Tibial artery (tissue), 4 donors: Measurements from ENCODE around the gene CATSPER1.

Experiments
- DNase-seq, 2 donors: peaks; one replicate each; pipeline ENCODE4 v3.0.0-alpha.2; 2019
- H3K27ac ChIP-seq, 2 donors: fragments of 200-600 bp; sonication (generic) in 1 of 2; 1 replicate in 1 of 2; 2 replicates in 1 of 2; pipeline ENCODE4 v1.5.1; 2018 to 2019; ENCODE audit warnings: mild to moderate bottlenecking in 1 of 2
- H3K27me3 ChIP-seq, 2 donors: fragments of 200-600 bp; sonication (generic) in 1 of 2; one replicate each; pipeline versions ENCODE4 v1.5.1 to v1.6.0; 2016 to 2019
- H3K36me3 ChIP-seq, 3 donors: fragments of 200-600 bp; sonication (generic) in 2 of 3; one replicate each; pipeline ENCODE4 v1.5.1; 2016 to 2019; ENCODE audit warnings: mild to moderate bottlenecking in 2 of 3
- H3K4me1 ChIP-seq, 4 donors: fragments of 200-600 bp; sonication (generic) in 2 of 4; 1 replicate in 3 of 4; 2 replicates in 1 of 4; pipeline ENCODE4 v1.5.1; 2016 to 2019
- H3K4me3 ChIP-seq, 2 donors: fragments of 200-600 bp; sonication (generic) in 1 of 2; 1 replicate in 1 of 2; 2 replicates in 1 of 2; pipeline ENCODE4 v1.5.1; 2018 to 2019; ENCODE audit warnings: mild to moderate bottlenecking in 2 of 2
- H3K9me3 ChIP-seq, 3 donors: fragments of 200-600 bp; sonication (generic) in 1 of 3; one replicate each; pipeline ENCODE4 v1.5.1; 2016 to 2019
- CTCF ChIP-seq, 2 experiments: fragments of 200-600 bp in 1 of 2; fragments of 450-650 bp in 1 of 2; IDR thresholded peaks; one replicate each; pipeline ENCODE4 v1.5.1; 2017 to 2019; ENCODE audit warnings: antibody characterized with exemption in 2 of 2, mild to moderate bottlenecking in 1 of 2, moderate library complexity in 1 of 2
- intact Hi-C: fragments of 100-400 bp; cut with DNase I; formaldehyde crosslinking; loops from one replicate; pipeline ENCODE4 v1.15.0; 2023; ENCODE audit warnings: low total_unique reads

The CATSPER1 gene

GRCh38 chr11:66004186-66004585 is 22.1 kb downstream of the CATSPER1 start:
- H3K4me1 ChIP-seq = peaks cover 0 to 33% (median 21%) of the 10 kb centered on the region in 4 donors
- H3K4me3 ChIP-seq = no peak overlapping the region
- H3K27me3 ChIP-seq = no peaks in the 10 kb centered on the region
- H3K27ac ChIP-seq = peak overlapping the region; percentile 1 to 8
- intact Hi-C loops = loop anchor here (5.0 kb wide), 1 partner anchor 42 kb away; the partner anchor contains the start of gene SART1
- H3K36me3 ChIP-seq = peaks cover 18 to 44% (median 26%) of the 10 kb centered on the region in 3 donors
- no peaks in the 10 kb centered on the region for H3K9me3 ChIP-seq
- no peak for TF ChIP-seq CTCF (IDR thresholded peaks at IDR 0.05)
- no peak for DNase-seq

- no peaks in the 10 kb centered on the region for H3K27me3 ChIP-seq
- H3K9me3 ChIP-seq = no peaks in the 10 kb centered on the region
- H3K36me3 ChIP-seq = peaks cover 26 to 53% (median 35%) of the 10 kb centered on the region in 3 donors
- DNase-seq = no peak
- peaks cover 0 to 33% (median 21%) of the 10 kb centered on the region in 4 donors for H3K4me1 ChIP-seq
- peak overlapping the region; percentile 83 to 84 for H3K4me3 ChIP-seq
- intact Hi-C loops = loop anchor here (5.0 kb wide), 1 partner anchor 41 kb away; the partner anchor contains the start of gene SART1
- peak overlapping the region; percentile 87 to 93 for H3K27ac ChIP-seq
- TF ChIP-seq CTCF (IDR thresholded peaks at IDR 0.05) = no peak
Observed at GRCh38 chr11:66003291-66003690, 23.0 kb downstream of the CATSPER1 start.

GRCh38 chr11:66002648-66003225 is 23.5 kb downstream of the CATSPER1 start:
- Histone ChIP-seq H3K27ac (peak overlapping the region; percentile 87 to 93), H3K4me1 (peaks cover 0 to 33% (median 21%) of the 10 kb centered on the region in 4 donors), H3K36me3 (peaks cover 32 to 59% (median 41%) of the 10 kb centered on the region in 3 donors), H3K4me3 (peak overlapping the region; percentile 83 to 84), H3K9me3 (no peaks in the 10 kb centered on the region), H3K27me3 (no peaks in the 10 kb centered on the region)
- intact Hi-C loops = loop anchor here (5.0 kb wide), 1 partner anchor 40 kb away; the partner anchor contains the start of gene SART1
- TF ChIP-seq CTCF (IDR thresholded peaks at IDR 0.05) = no peak
- peak; percentile 48 to 80 for DNase-seq

GRCh38 chr11:66001942-66002647 is 24.2 kb downstream of the CATSPER1 start, which contains the start of the genes BANF1 and EIF1AD:
Gene BANF1, plus strand, starts transcription at chr11:66002503. Its CDS starts 748 bp downstream, at chr11:66003251.
Gene EIF1AD, minus strand, starts transcription at chr11:66002157. Its CDS starts 1,768 bp downstream, at chr11:66000389.
- no peaks in the 10 kb centered on the region for H3K9me3 ChIP-seq
- intact Hi-C loops = loop anchor here (1.0 to 5.0 kb wide), 2 partner anchors 19 to 40 kb away; partner anchors contain the start of gene SART1
- peak; percentile 92 to 96 for DNase-seq
- peaks cover 38 to 65% (median 47%) of the 10 kb centered on the region in 3 donors for H3K36me3 ChIP-seq
- H3K27me3 ChIP-seq = no peaks in the 10 kb centered on the region
- TF ChIP-seq CTCF (IDR thresholded peaks at IDR 0.05) = no peak
- H3K4me1 ChIP-seq = peaks cover 0 to 33% (median 21%) of the 10 kb centered on the region in 4 donors
- H3K27ac ChIP-seq = peak within 1 kb of the TSS; percentile 87 to 93
- peak within 1 kb of the TSS; percentile 83 to 84 for H3K4me3 ChIP-seq

GRCh38 chr11:65997286-65997685 is 29.0 kb downstream of the CATSPER1 start:
- Histone ChIP-seq H3K36me3 (peaks cover 31 to 42% (median 37%) of the 10 kb centered on the region in 3 donors), H3K27ac (no peak overlapping the region), H3K9me3 (no peaks in the 10 kb centered on the region), H3K4me1 (peaks cover 0 to 21% (median 12%) of the 10 kb centered on the region in 4 donors), H3K27me3 (no peaks in the 10 kb centered on the region), H3K4me3 (no peak overlapping the region)
- intact Hi-C loops = no loop called here
- DNase-seq = no peak
- TF ChIP-seq CTCF (IDR thresholded peaks at IDR 0.05) = no peak
